ENCODE results near the gene FAM76B.

- no peak for TF ChIP-seq CTCF (conservative IDR thresholded peaks at IDR 0.05)
- no peak for TF ChIP-seq EZH2 (IDR thresholded peaks at IDR 0.05; ENCODE audit: low read depth)
These were observed 38.1 kb downstream of the FAM76B start for GRCh38 chr11:95751515-95751914.

All from PC-9 (cell line).